ENCODE measurements around the gene ZNF784. TPM values are rescaled to one million over a fixed set of nuclear protein-coding genes. Genes with fewer than 3 reads are reported as not detected.

Gene ZNF784
- total and polyA plus RNA-seq, 2 of the 4 experiments (the other 2 are of a cell fraction): 2.5 to 3.7 TPM

DNA sequence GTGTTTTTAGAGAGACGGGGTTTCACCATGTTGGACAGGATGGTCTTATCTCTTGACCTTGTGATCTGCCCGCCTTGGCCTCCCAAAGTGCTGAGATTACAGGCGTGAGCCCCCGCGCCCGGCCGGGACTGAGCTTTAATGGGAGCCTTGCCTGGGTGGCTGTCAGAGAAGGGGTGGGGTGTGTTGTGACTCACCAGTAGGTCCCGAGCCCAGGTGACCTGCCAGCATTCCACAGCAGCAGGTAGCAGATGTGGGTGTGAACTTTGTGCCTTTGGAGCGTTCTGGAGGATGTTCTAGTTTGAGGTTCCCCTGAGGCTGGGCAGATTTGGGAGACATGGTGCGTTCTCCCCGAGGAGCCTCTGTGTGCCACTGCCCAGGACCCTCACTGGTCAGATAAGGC, 43.6 kb upstream of the ZNF784 start:
- H3K9me1 ChIP-seq (ENCODE audit: insufficient read depth, low read length): no peaks in the 10 kb centered on the region
- TF ChIP-seq NFE2L2 (IDR thresholded peaks at IDR 0.05; ENCODE audit: low read depth, low read length): no peak
- TF ChIP-seq MXI1 (IDR thresholded peaks at IDR 0.05; ENCODE audit: borderline replicate concordance, low read depth, low read length): no peak
- no peak for DNase-seq
- no peak overlapping the region for H3K9ac ChIP-seq (ENCODE audit: low read depth, low read length)
- H3K14ac ChIP-seq (replicated peaks; ENCODE audit: low read depth, low read length): no peak overlapping the region
- H2AFZ ChIP-seq (replicated peaks; ENCODE audit: low read length, poor library complexity): no peak overlapping the region
- intact Hi-C loops (cut with micrococcal nuclease) (no loop called here), in situ Hi-C loops (cut with MboI; ENCODE audit: low sequenced_read_pairs) (loop anchor here (25.0 kb wide), 2 partner anchors 1206 to 1531 kb away; partner anchors contain the start of genes CDC42EP5, CNOT3 and LENG9), dilution Hi-C loops (cut with HindIII; ENCODE audit: low sequenced_read_pairs, unreplicated experiment) (no loop called here)
- BruUV-seq (replicated peaks): no TSS peak
- H3K4me2 ChIP-seq (ENCODE audit: low read depth, low read length): no peak overlapping the region
- no peak for ATAC-seq (ENCODE audit: low read depth)
- ChIA-PET POLR2A (ENCODE audit: unreplicated experiment) (no interaction called here), CTCF (no interaction called here)
- H2BK15ac ChIP-seq (ENCODE audit: low read depth, low read length): no peak overlapping the region
- WGBS, 2 experiments (ENCODE audit: extremely low coverage in 2 of 2, insufficient read length in 1 of 2): 87% methylated on average over 7 of the region's 11 CpGs; no CpG with 5 or more reads in 1 of the 2 experiments
- H4K20me1 ChIP-seq (ENCODE audit: insufficient read depth, low read length): peaks cover 88% of the 10 kb centered on the region
- H4K8ac ChIP-seq (ENCODE audit: low read depth in 2 of 2, low read length in 2 of 2): no peak overlapping the region
- H3K36me3 ChIP-seq (ENCODE audit: control insufficient read depth, insufficient read depth, low read length): peaks cover 70% of the 10 kb centered on the region
- no peak overlapping the region for H4K5ac ChIP-seq (ENCODE audit: low read depth, low read length)
- H3K4me3 ChIP-seq (ENCODE audit: insufficient read depth, low read depth, low read length): no peak overlapping the region
- H3K4me1 ChIP-seq (ENCODE audit: control insufficient read depth, insufficient read depth, low read length): no peaks in the 10 kb centered on the region
- H3K56ac ChIP-seq (ENCODE audit: extremely low read depth, insufficient read depth, low read length): no peak overlapping the region
- no peak overlapping the region for H3K27ac ChIP-seq (ENCODE audit: insufficient read depth, low read length)
- H4K91ac ChIP-seq (ENCODE audit: insufficient read depth, low read depth, low read length): no peak overlapping the region
- no peaks in the 10 kb centered on the region for H3K27me3 ChIP-seq (ENCODE audit: control insufficient read depth, insufficient read depth, low read length)
- H2AK9ac ChIP-seq (replicated peaks; ENCODE audit: low read depth, low read length, poor library complexity): peak overlapping the region; percentile 24
- no peak overlapping the region for H2BK120ac ChIP-seq (ENCODE audit: low read depth, low read length)
- H3K9me3 ChIP-seq (ENCODE audit: control insufficient read depth, insufficient read depth, low read length): no peaks in the 10 kb centered on the region
- H3K18ac ChIP-seq (ENCODE audit: low read depth, low read length): no peak overlapping the region
- H2BK5ac ChIP-seq (ENCODE audit: low read depth, low read length, poor library complexity, severe bottlenecking): no peak overlapping the region
- no peak overlapping the region for H3K23ac ChIP-seq (ENCODE audit: low read depth, low read length)
- H3K79me1 ChIP-seq (ENCODE audit: low read depth in 1 of 2, low read length in 2 of 2): peaks cover 25 to 64% of the 10 kb centered on the region in 2 experiments
- no peak overlapping the region for H2AK5ac ChIP-seq (ENCODE audit: low read depth, low read length)
- H3K4ac ChIP-seq (ENCODE audit: low read depth, low read length): no peak overlapping the region
- no peak overlapping the region for H2BK20ac ChIP-seq (ENCODE audit: low read depth, low read length)

Measured in IMR-90 (cell line).